ENCODE measurements around the gene KCNV2.

The KCNV2 gene

DNA sequence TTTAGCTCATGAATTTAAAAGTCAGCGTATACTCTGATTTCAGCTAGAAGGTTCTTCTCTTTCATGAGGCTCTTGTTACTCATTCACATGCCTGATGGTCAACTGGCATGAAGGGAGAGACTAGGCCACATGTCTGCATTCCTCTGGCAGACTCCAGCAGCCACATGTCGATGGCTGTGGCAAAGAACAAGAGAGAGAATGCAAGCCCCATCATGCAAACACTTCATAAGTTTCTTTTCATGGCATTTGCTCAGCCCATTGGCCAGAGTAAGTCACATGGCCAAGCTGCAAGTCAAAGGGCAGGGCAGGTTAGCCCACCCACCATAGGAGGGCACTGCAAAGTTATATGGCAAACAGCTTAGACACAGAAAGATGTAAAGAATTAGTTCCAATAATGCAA is 5.4 kb downstream of the KCNV2 start:
- DNase-seq: no peak

DNA sequence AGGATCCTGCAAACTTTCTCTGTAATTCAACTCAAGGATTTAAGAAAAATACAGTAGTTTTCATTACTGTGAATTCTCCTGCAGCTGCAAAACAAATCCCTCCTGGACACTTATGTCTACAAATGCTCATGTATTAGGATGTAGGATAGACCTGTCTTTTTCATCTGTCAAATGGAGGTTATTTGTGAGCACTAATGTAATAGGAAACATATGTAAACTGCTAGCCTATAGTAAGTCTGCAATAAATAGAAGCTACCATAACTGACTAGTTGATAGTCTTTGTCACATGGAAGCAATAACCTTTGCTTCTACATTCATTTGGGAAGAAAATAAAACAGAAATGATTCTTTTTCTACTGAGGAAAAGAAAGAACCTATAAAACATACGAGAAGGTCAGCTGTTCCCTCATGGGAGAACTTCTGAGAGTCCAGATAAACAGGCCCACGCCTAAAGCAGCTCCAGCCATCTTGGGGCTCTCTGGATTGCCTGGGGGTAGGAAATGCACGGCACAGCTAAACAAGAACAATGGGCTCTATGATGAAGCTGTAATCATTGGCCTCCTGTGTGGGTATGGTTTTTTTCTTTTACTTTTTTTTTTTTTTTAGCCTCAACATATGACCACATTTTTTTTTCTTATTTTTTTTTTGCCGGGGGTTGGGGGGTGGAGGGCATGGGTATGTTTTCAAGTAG is 6.2 kb downstream of the KCNV2 start:
- DNase-seq: no peak

DNA sequence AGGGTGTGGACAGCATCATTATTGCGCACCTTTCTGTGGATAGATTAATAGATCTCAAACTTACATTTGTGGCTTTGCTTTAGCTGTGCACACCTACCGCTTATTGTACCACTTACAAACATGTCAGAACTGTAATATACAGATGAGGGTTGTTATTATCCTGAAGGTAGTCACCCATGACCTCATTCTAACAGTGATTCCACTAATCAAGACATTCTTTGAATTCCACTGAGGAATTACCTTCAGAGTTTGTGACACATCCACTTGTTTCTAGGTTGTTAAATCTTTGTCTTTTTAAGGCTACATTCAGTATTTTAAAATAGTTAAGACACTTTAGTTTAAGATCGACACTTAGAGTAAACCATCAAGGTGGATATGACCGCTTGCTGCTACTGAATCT is 7.8 kb downstream of the KCNV2 start:
- no peak for DNase-seq

DNA sequence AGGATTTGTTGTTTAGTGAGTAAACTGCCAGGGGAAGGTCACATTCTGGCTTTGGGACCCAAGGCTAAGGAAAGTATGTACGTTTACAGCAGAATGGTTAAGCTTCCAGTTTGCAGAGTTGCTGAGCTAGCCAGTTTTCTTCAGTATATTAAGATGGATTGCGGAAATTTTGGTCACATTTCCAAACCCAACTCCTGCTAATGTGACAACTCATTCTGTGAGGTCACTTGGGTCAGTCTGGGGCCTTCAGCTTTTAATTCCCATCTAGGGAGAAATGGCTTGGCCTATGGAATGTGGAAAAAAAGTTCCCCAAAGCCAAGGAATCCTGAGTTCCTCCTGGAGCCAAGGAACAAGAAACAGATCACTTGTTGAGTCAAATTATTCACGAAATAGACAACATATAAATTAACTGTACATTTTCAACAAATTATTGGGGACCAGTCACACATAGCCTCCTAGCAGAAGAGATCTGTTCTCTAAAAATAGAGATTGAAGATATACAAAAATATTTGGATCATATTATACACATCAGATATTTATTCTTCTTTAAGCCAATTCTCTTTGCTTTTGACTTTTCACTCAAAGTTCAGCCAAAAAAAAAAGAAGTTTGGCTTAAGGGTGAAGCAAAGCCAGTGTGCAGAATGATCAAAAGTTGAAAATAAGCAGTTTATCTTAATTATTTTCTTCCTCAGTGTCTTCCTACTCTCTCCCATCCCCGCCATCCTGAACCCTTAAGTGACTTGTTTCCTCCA is 8.8 kb downstream of the KCNV2 start:
- DNase-seq: no peak

DNA sequence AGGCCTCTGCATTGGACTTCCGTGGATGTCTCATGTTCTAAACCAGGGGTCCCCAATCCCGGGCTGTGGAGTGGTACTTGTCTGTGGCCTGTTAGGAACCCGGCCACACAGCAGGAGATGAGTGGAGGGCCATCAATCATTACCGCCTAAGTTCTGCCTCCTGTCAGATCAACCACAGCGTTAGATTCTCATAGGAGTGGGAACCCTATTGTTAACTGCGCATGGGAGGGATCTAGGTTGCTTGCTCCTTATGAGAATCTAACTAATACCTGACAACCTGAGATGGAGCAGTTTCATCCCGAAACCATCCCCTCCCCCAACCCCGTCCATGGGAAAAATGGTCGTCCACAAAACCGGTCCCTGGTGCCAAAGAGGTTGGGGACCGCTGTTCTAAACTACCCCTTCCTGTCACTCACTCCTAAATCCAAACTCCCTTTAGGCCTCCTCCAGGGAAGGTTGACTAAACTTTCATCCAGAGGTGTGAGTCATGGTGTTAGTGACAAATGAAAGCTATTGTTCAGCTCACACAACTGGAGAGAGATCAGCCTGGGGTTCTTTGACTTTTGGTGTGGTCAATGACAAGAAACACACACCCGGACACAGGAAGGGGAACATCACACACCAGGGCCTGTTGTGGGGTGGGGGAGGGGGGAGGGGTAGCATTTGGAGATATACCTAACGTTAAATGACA is 9.5 kb downstream of the KCNV2 start:
- DNase-seq: no peak

DNA sequence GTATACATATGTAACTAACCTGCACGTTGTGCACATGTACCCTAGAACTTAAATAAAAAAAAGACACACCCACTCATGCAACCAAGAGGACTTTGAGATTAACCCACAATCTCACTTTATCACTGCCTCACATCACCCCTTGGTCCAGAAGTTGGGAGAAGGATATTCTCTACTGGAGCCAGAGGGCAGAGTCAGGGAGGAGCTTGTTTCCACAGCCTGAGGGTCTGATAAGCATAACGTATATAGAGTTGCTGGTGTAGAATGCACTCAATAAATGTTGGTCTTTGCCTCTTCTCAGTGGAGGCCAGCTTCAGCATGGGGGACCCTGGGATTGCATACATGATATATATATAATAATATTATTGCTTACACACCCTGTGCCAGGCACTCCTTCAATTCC is 10.1 kb downstream of the KCNV2 start:
- no peak for DNase-seq

DNA sequence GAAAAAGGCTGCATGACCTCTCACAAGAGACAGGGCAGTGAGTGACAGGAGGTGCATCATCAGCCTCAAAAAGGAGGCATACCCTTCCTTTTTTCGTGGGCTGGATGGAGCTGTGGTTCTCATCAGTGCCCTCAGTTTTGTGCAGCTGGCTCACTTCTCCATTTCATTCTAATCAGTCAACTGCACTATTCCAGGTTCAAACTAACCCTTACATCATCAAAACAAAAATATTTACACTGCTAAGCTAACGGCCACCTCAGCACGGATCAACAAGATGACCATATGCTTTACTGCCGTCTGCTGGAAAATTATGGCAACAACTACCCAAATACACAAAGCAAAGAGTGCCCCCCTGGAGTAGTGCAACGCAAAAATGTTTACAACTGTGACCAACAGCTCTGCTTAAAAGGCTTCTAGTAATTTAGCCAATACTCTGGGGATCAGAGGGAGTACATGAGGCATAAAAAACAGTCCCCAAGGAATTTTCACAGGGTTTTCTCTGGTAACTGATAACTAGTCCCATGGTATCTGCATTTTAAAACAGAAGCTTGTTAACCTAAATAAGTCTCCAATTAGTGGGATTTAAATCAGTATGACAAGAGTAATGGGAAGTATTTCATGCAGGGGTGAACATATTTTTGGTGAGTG is 10.8 kb downstream of the KCNV2 start:
- peak; percentile 51 for DNase-seq

DNA sequence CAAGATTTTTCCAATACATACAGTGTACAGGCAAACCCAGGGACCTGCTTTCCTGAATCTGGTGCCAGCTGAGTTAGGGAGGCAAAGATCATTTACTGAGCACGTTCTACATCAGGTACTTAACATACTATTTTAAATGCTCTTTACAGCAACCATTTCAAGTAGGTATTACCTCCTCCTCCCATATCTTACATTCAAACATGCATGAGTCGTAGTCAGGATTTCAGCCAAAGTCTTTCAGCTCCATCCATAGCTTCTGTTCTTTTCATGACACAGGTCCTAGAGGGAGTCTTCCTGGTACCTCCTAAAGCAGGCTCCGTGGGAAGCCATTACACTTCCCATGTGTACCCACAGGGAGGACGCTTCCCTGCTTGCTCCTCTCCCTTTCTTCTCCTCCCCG is 11.7 kb downstream of the KCNV2 start:
- DNase-seq: no peak

DNA sequence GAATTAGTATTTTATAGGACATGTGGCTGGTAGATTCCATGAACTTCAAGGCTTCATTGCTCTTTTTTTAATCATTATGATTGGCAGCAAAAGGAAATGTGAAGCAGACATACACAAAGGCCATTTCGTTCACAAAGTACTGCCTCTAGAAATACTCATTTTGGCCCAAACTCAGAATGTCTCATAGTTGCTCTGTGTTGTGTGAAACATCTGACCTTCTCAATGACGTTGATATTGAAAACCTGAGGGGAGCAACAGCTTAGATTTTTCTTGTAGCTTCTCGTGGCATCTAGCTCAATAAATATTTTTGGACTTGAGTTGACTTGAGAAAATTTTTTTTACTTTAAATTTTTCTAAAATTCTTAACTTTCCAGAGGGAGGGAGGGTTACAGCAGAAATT is 12.4 kb downstream of the KCNV2 start:
- DNase-seq: no peak

DNA sequence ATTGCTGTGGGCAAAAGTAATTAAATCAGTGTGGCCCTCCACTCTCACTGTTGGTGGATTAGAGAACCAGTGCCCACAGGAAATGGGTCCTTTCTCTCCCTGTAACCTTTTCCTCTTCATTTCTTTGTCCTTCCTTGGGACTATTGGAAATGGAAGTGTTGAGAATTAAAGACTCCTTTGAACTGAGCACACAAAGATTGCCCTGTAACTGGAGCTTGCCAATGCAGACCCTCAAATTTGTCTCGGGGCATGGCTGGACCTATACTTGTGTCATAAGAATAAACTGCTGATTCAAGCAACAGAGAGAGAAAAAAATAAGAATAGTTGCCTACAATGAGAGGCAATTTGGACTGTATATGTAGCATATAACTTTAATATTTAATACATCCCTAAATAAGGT is 13.7 kb downstream of the KCNV2 start:
- no peak for DNase-seq

DNA sequence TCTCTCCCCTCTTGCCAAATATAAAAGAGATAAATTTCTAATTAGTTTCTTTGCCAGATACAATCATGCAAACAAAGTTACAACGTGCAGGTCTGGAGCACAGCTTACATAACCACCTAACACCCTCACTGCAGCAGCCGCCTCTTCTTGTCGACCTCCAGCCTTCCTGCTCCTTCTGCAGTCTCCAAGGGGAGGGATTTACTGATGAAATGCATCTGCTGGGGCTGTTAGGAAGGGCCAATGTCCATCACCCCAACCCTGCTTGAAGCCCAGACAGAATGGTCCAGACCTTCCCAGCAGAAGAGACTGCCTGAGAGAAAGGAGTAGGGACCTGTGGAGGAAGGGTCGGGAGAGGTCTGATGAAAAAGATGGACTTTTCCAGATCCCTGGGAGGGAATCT is 15.2 kb downstream of the KCNV2 start:
- DNase-seq: no peak

DNA sequence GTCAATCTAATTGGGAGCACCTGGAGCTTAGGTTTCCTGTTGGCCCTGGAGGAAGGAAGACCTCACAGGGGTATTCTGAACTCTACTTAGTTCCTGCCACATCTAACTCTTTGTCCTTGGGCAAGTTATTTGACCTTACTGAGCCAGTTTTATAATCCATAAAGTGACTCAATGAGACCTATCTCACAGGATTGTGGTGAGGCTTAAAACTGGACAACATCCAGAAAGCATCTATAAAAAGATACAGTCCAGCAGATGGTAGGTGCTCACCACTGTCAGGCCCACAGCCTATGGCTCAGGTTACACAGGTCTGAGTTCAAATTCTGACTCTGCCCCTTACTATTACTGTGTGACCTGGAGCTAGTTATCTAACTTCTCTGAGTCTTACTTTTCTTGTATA is 23.3 kb downstream of the KCNV2 start:
- DNase-seq: no peak

DNA sequence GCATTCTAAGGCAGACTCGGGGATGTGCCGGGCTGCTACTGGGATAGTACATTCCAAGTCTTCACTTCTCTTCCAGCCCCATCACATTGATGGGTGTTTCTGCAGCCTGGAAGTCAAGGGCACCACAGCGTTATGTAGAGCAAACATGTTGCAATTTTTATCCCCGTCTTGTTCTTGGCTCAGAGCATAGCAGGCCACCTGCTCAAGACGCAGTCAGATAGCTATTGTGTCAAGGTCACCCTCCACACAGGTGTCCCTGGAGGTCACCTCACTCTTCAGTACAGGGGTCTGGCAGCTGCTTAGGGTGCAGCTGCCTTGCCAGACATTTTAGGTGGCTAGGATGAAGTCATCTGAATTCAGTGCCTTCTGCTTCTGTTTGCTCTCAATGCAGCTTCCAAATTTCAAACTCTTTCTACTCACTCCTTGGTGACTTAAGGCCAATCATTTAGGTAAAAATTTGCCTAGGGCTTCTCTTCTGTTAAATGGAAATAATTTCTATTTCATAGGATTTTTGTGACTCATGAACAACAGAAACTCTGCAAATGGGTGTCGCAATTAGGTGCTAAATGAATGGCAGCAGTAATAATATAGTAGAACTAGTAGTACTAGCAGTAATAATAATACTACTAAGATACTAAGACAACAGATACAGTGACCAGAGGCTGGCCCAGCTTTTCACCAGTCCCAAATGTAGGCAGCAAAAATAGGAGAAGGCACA is 24.3 kb downstream of the KCNV2 start:
- DNase-seq: no peak

DNA sequence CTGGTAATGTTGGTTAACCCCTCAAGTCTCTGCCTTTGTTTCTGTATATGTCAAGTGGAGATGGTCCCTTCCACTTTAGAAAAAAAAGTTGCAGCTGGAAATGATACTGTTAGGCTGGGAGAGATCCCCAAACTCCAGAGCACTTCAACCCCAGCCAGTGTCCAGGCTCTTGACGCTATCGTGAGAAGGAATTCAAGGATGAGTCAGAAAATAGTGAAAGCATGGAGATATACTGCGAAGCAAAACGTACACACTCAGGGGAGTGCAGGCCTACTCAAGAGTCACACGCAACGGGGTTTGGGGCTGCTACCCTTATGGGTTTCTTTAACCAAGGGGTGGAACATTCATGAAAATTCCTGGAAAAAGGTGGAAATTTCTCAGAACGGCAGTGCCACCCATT is 24.9 kb downstream of the KCNV2 start:
- no peak for DNase-seq

DNA sequence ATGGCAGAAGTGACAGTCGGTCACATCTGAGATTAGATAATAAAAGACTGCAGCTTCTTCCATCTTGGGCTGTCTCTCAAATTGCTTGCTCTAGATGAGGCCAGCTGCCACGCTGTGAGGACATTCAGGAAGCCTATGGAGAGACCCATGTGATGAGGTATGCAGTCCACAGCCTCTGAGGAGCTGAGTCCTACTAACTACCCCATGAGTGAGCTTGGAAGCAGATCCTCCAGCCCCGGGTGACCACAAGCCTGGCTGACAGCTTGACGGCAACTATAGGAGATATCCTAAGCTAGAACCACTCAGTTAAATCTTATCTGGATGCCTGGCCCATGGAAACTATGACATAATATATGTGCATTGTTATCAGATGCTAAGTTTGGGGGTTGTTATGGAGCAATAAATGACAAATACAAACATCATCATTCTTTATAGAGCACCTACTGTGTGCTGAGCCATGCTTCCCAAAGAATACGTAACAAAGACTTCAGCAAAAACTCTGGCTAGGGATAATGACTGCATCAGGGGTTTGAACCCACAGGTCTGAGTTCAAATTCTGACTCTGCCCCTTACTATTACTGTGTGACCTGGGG is 26.7 kb downstream of the KCNV2 start:
- no peak for DNase-seq

DNA sequence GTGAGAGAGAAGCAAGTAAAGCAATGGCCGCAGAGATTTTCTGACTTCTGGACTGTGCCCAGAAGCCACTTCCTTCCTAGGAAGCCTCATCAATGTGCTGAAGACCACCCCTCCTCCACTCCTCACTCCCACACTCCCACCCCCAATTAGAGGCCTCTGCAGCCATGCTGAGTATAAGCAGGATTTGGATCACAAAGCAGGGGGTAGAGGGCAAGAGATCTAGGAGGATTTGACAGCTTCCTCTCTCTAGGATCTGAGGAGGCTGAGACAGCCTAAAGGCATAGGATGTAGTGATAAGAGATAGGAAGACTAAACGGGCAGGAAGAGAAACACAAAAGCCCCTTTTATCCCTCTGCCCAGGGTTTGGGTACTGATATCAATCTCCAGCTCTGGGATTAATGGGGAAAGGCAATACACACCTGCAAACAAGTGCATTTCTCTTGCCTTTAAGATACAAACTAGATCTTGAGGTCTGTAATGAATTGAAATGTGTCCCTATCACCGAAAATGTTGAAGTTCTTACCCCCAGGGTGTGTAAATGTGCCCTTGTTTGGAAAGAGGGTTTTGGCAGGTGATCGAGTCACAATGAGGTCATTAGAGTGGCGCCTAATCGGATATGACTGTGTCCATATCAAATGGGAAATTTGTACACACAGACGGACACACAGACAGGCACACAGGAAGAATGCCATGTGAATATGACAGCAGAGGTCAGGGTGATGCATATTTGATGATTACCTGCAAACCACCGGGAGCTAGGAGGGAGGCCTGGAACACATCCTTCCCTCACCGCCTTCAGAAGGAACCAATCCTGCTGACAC is 28.5 kb downstream of the KCNV2 start:
- DNase-seq: no peak

DNA sequence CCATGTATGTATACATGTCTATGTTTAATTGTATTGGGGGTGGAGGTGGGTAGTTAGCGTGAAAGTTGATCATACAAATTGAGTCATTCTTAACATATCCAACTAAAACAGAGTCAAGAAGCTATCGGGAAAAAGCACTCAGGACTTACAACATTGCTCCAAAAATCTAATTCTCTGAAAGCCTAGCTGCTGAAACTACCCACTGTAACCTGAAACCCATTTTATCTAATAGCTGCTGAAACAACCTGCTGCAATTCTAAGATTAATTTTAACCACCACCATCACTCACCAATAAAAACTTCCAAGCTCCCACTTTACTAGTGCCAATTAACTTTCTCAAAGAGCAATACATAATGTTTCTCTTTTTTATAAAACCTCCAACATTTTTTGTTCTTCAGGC is 32.2 kb downstream of the KCNV2 start:
- no peak for DNase-seq

DNA sequence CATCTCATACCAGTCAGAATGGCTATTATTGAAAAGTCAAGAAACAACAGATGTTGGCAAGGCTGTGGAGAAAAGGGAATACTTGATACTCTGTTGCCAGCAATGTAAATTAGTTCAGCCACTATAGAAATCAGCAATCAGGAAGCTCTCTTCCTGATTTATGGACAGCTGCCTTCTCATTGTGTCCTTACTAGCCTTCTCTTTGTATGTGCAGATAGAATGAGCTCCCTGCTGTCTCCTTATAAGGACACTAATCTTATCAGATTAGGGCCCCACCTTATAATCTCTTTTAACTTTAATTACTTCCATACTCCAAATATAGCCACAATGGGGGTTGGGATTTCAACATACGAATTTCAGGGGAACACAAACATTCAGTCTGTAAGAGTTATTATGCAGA is 38.0 kb downstream of the KCNV2 start:
- no peak for DNase-seq

DNA sequence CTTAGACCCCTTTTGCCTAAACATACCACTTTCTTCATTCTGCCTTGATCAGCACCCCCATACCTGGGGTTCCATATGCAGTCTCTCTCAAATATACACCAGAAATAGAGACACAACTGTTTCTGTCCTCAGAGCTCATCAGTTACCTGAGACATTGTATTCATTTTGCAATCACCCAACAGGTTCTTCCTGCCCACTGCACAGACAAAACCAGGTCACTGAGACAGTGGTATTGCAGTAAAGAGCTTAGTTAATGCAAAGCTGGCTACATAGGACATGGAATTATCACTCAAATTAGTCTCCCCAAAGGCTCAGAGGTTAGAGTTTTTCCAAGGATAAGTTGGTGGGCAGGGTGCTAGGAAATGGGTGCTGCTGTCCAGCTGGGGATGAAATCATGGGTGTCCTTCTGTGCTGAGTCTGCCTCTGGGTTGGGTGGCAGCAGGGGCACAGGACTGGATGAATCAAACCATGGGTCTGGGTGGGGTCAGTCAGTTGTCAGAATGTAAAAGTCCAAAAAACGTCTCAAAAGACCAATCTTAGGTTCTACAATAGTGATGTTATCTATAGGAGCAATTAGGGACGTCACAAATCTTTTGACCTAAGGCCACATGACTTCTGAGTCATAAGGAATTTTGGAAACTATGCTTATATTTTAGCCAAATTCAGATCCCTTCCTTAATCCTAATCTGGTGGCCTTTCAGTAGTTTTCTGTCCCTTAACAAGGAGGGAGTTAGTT is 41.0 kb downstream of the KCNV2 start:
- DNase-seq: no peak

DNA sequence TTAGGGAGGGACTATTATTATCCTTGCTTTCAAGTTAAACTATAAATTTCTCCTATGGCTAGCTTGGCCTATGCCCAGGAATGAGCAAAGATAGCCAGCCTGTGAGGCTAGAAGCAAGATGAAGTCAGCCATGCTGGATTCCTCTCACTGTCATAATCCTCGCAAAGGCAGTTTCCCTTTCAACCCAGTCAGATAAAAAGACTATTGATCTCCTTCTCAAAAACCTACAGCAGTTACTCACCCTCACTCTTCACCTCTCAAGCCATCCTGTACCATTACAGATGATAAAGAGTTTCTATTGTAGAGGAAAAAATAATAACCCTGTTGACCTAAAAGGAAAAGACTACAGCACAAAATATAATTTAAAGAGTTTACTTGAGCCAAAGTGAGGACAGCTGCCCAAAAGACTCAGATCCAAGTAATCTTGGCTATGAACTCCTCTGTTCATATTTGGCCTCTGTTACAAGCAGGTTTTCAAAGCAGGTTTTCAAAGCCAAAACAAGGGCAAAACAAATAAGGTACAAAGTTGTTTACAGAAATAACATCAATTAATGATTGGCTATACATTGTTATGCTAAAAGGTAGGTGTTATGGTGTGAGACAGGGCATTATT is 41.7 kb downstream of the KCNV2 start:
- DNase-seq: no peak

DNA sequence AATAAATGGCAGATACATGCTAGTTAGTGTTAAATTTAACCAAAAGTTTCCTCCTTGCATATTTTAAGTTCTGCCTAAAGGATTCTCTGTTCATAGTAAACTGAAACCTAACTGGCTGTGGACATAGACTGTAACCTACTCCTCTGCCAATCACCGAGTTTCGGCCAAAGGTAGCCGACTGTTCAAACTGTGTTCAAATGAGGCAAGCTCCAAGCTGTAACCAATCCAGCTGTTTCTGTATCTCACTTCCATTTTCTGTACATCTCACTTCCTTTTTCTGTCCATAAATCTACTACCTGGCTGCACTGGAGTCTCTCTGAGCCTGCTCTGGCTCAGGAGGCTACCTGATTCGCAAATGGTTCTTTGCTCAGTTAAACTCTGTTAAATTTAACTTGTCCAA is 44.1 kb downstream of the KCNV2 start:
- no peak for DNase-seq
